CD4-positive, alpha-beta T cell treated with Interferon gamma for 1 hour (primary cell): ENCODE measurements around the gene SNAI1.
A peak's percentile ranks its signal among the peaks of the same experiment; 100 is the strongest.
"Not testable (repeated sequence)": the region's sequence is repeated elsewhere in the genome, so short reads cannot be mapped to it uniquely, and the experiment has no call there.

Experiments used
- DNase-seq: peaks from one replicate; pipeline ENCODE4 v3.0.0-alpha.2; 2020

The SNAI1 gene

GRCh38 chr20:49982346-49983122 lies at the start of gene SNAI1:
Gene SNAI1, plus strand, starts transcription at chr20:49982980. Its CDS starts 80 bp downstream, at chr20:49983060.
- peak; percentile 89 for DNase-seq

GRCh38 chr20:49935746-49936152 lies 47.0 kb upstream of the SNAI1 start:
- DNase-seq = no peak

- peak; percentile 90 for DNase-seq
These were observed 46.4 kb upstream of the SNAI1 start, which contains the start of gene RNF114 for GRCh38 chr20:49936153-49937026. Gene RNF114, plus strand, starts transcription at chr20:49936397. Its CDS starts 16 bp downstream, at chr20:49936413.

GRCh38 chr20:49937027-49937929 lies 45.5 kb upstream of the SNAI1 start:
- no peak for DNase-seq

GRCh38 chr20:49938173-49939163 lies 44.3 kb upstream of the SNAI1 start:
- no peak for DNase-seq

GRCh38 chr20:49941456-49941855 lies 41.3 kb upstream of the SNAI1 start:
- DNase-seq = no peak

- DNase-seq = no peak
These were observed 40.5 kb upstream of the SNAI1 start for GRCh38 chr20:49942303-49942702.

GRCh38 chr20:49942942-49943341 lies 39.8 kb upstream of the SNAI1 start:
- no peak for DNase-seq

GRCh38 chr20:49945306-49945700 lies 37.5 kb upstream of the SNAI1 start:
- no peak for DNase-seq

- no peak for DNase-seq
These were observed 36.9 kb upstream of the SNAI1 start for GRCh38 chr20:49945701-49946477.

GRCh38 chr20:49948178-49948577 lies 34.6 kb upstream of the SNAI1 start:
- DNase-seq = no peak

GRCh38 chr20:49948809-49949507 lies 33.8 kb upstream of the SNAI1 start:
- DNase-seq = no peak

- no peak for DNase-seq
These were observed 31.6 kb upstream of the SNAI1 start for GRCh38 chr20:49951151-49951550.

GRCh38 chr20:49955167-49955566 lies 27.6 kb upstream of the SNAI1 start:
- no peak for DNase-seq

- not testable (repeated sequence) for DNase-seq
These were observed 26.9 kb upstream of the SNAI1 start for GRCh38 chr20:49955830-49956396.

- no peak for DNase-seq
These were observed 26.1 kb upstream of the SNAI1 start for GRCh38 chr20:49956689-49957088.

GRCh38 chr20:49957089-49957938 lies 25.5 kb upstream of the SNAI1 start:
- DNase-seq = not testable (repeated sequence)

GRCh38 chr20:49961413-49961812 lies 21.4 kb upstream of the SNAI1 start:
- no peak for DNase-seq
